ENCODE data around the gene ZNF268.
A peak's percentile ranks its signal among the peaks of the same experiment; 100 is the strongest.

ZNF268 gene

GRCh38 chr12:133181238-133181959, at the start of gene ZNF268:
TSS of gene ZNF268 (plus strand) at chr12:133181495. CDS start at chr12:133181998, 503 bp downstream.
- peak; percentile 80 for DNase-seq (ENCODE audit: low read depth in 2 of 2)

- DNase-seq (ENCODE audit: low read depth in 2 of 2), result no peak
These were observed 45.5 kb upstream of the ZNF268 start for GRCh38 chr12:133135747-133136146.

GRCh38 chr12:133145981-133146380, 35.3 kb upstream of the ZNF268 start:
- DNase-seq (ENCODE audit: low read depth in 2 of 2), result no peak

- DNase-seq (ENCODE audit: low read depth in 2 of 2), result no peak
These were observed 25.1 kb upstream of the ZNF268 start for GRCh38 chr12:133156125-133156690.

- no peak for DNase-seq (ENCODE audit: low read depth in 2 of 2)
These were observed 15.5 kb upstream of the ZNF268 start for GRCh38 chr12:133165776-133166175.

- no peak for DNase-seq (ENCODE audit: low read depth in 2 of 2)
These were observed 8.8 kb upstream of the ZNF268 start for GRCh38 chr12:133172491-133172890.

- DNase-seq (ENCODE audit: low read depth in 2 of 2), result no peak
These were observed 6.4 kb upstream of the ZNF268 start for GRCh38 chr12:133174901-133175300.

- no peak for DNase-seq (ENCODE audit: low read depth in 2 of 2)
These were observed 626 bp upstream of the ZNF268 start for GRCh38 chr12:133180669-133181068.

GRCh38 chr12:133190176-133190575, 8.9 kb downstream of the ZNF268 start:
- DNase-seq (ENCODE audit: low read depth in 2 of 2), result no peak

GRCh38 chr12:133192847-133193246, 11.6 kb downstream of the ZNF268 start:
- DNase-seq (ENCODE audit: low read depth in 2 of 2), result no peak

GRCh38 chr12:133201888-133202287, 20.6 kb downstream of the ZNF268 start:
- DNase-seq (ENCODE audit: low read depth in 2 of 2), result no peak

GRCh38 chr12:133202493-133203343, 21.4 kb downstream of the ZNF268 start:
- no peak for DNase-seq (ENCODE audit: low read depth in 2 of 2)

- no peak for DNase-seq (ENCODE audit: low read depth in 2 of 2)
These were observed 22.3 kb downstream of the ZNF268 start for GRCh38 chr12:133203344-133204263.

GRCh38 chr12:133204264-133204603, 22.9 kb downstream of the ZNF268 start:
- no peak for DNase-seq (ENCODE audit: low read depth in 2 of 2)

- DNase-seq (ENCODE audit: low read depth in 2 of 2), result no peak
These were observed 25.1 kb downstream of the ZNF268 start for GRCh38 chr12:133206390-133206789.

- DNase-seq (ENCODE audit: low read depth in 2 of 2), result no peak
These were observed 34.4 kb downstream of the ZNF268 start for GRCh38 chr12:133215724-133216123.

GRCh38 chr12:133217219-133217618, 35.9 kb downstream of the ZNF268 start:
- DNase-seq (ENCODE audit: low read depth in 2 of 2), result no peak

GRCh38 chr12:133220521-133220920, 39.2 kb downstream of the ZNF268 start:
- DNase-seq (ENCODE audit: low read depth in 2 of 2), result no peak

GRCh38 chr12:133221241-133221640, 39.9 kb downstream of the ZNF268 start:
- no peak for DNase-seq (ENCODE audit: low read depth in 2 of 2)

GRCh38 chr12:133222211-133222610, 40.9 kb downstream of the ZNF268 start:
- no peak for DNase-seq (ENCODE audit: low read depth in 2 of 2)

- DNase-seq (ENCODE audit: low read depth in 2 of 2), result no peak
These were observed 44.2 kb downstream of the ZNF268 start for GRCh38 chr12:133225527-133225926.

GRCh38 chr12:133226690-133227089, 45.4 kb downstream of the ZNF268 start:
- DNase-seq (ENCODE audit: low read depth in 2 of 2), result no peak
